ENCODE data around the gene PCDHA12. TPM values are rescaled to one million over a fixed set of nuclear protein-coding genes. Genes with fewer than 3 reads are reported as not detected.

Gene PCDHA12
- polyA plus RNA-seq, 3 donors: 0.03 to 0.21 TPM; not detected in 1

DNA sequence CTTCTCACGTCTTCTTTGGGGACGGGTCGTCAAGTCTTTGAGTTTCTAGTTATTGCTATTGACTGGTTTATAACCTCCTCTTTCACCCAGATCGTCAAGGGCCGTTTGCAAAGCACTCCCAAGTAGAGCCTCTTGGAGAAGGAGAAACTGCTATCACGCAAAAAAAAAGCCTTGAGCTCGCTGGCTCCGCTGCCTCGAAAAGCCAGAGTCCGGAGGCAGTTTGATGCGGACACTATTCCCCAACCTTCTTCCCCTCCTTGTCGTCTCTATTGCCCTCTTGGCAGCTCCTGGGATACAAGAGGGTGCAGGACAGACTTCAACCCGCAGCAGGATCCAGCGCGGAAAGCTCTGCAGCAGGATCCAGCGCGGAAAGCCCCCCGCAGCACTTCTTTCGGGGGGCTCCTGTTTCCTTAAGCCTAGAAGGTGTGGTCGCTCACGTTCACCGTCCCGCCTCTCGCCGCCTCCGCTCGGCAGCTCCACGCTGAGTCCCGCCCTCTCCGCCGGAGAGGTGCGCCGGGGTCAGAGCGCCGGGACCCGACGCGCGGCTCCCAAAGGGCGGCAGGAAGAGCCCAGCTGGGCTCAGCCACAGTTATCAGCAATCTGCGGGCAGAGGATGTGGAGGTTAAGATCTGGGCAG lies 50.8 kb downstream of the PCDHA12 start, which contains the start of gene PCDHAC1:
TSS of gene PCDHAC1 (plus strand) at position 494 of the 637 bp plus-strand sequence. CDS start 594 bp downstream, outside the sequence.
- no peak within 1 kb of the TSS for H3K27ac ChIP-seq (ENCODE audit: low read depth, low read length)
- WGBS, 3 donors: 2 to 5% (median 3%) methylated on average over 41 of the region's 41 CpGs

DNA sequence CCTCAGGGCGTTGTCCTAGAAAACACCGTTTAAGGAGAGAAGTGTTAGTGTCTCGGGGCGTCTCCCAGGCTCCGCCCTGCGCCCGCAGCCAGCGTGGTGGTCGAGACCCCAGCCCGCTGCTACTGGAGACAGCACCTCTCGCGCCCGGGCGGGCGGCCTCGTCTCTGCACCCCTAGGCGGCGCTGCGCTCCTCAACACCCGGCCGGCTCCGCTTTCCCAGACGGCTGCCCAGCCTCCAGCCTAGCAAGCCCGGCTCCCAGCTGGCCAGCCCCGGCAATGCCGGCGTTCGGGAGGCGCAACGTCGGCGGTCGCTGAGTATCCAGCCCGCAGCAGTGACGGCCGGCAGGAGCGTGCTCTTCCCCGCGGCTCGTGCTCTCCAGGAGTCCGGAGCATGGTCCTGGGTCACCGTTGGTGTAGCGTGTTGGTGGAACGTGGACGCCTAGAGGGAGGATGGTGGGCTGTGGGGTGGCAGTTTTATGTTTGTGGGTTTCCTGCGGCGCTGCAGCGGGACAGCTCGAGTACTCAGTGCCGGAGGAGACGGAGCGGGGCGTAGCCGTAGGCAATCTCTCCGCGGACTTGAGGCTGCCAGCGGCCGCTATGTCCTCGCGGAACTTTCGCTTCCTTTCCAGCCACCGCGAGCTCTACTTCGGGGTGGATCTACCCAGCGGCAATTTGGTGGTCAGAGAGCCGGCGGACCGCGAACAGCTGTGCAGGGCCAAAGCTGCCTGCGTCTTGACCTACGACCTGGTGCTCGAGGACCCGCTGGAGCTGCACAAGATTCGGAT lies 51.5 kb downstream of the PCDHA12 start:
- no peak overlapping the region for H3K27ac ChIP-seq (ENCODE audit: low read depth, low read length)
- 1 to 4% (median 2%) methylated on average over 73 to 74 of the region's 74 CpGs for WGBS, 3 donors

DNA sequence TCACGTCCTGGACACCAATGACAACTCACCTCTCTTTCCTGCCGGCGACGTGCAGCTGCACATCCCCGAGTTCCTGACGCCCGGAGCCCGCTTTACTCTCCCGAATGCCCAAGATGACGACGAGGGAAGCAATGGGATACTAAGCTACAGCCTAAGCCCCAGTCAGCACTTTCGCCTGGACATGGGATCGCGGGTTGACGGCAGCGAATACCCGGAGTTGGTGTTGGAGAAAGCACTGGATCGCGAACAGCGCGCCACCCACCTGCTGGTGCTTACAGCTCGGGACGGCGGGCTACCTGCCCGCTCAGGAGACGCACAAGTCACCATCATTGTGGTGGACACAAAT lies 52.1 kb downstream of the PCDHA12 start:
- 6 to 10% (median 9%) methylated on average over 26 of the region's 26 CpGs for WGBS, 3 donors
- H3K27ac ChIP-seq (ENCODE audit: low read depth, low read length): no peak overlapping the region

Other genes starting within 250 kb of the PCDHA12 start
- 100 to 1,000 TPM in 1 of 3 donors, 10 to 100 TPM in 2; 14.1 to 162 (median 73.4) TPM for gene CD14, start 242.1 kb upstream of the PCDHA12 start, polyA plus RNA-seq
- 10 to 100 TPM; 12.6 to 18.7 (median 17.5) TPM for gene TMCO6, start 235.9 kb upstream of the PCDHA12 start, polyA plus RNA-seq
- 100 to 1,000 TPM in 2 of 3 donors, 10 to 100 TPM in 1; 89.9 to 200 (median 187) TPM for gene NDUFA2, start 227.7 kb upstream of the PCDHA12 start, polyA plus RNA-seq
- 10 to 100 TPM; 39.8 to 70.2 (median 65.8) TPM for gene IK, start 227.5 kb upstream of the PCDHA12 start, polyA plus RNA-seq
- gene WDR55, start 210.4 kb upstream of the PCDHA12 start, polyA plus RNA-seq: 10 to 100 TPM; 12.1 to 16.9 (median 15.7) TPM
- gene DND1, start 201.7 kb upstream of the PCDHA12 start, polyA plus RNA-seq: 1 to 10 TPM in 1 of 3 donors, under 1 TPM in 2; 0.68 to 1.4 (median 0.79) TPM
- 10 to 100 TPM; 34.8 to 46.7 (median 44.6) TPM for gene HARS1, start 183.9 kb upstream of the PCDHA12 start, polyA plus RNA-seq
- 10 to 100 TPM; 12.0 to 14.5 (median 12.1) TPM for gene HARS2, start 183.9 kb upstream of the PCDHA12 start, polyA plus RNA-seq
- gene ZMAT2, start 174.9 kb upstream of the PCDHA12 start, polyA plus RNA-seq: 10 to 100 TPM; 26.8 to 91.7 (median 67.9) TPM
- gene PCDHA1, start 89.2 kb upstream of the PCDHA12 start, polyA plus RNA-seq: under 1 TPM in 2 of 3 donors, not detected in 1; 0.03 to 0.11 TPM
- gene PCDHA2, start 80.5 kb upstream of the PCDHA12 start, polyA plus RNA-seq: under 1 TPM in 2 of 3 donors, not detected in 1; 0.03 to 0.09 TPM
- gene PCDHA3, start 74.3 kb upstream of the PCDHA12 start, polyA plus RNA-seq: under 1 TPM; 0.11 to 0.52 (median 0.12) TPM
- gene PCDHA4, start 68.2 kb upstream of the PCDHA12 start, polyA plus RNA-seq: 1 to 10 TPM in 1 of 3 donors, under 1 TPM in 2; under 0.01 to 1.7 (median 0.04) TPM
- under 1 TPM; 0.06 to 0.13 (median 0.11) TPM for gene PCDHA5, start 53.7 kb upstream of the PCDHA12 start, polyA plus RNA-seq
- gene PCDHA6, start 47.3 kb upstream of the PCDHA12 start, polyA plus RNA-seq: under 1 TPM in 2 of 3 donors, not detected in 1; 0.10 to 0.49 TPM
- under 1 TPM; 0.10 to 0.22 (median 0.14) TPM for gene PCDHA7, start 41.0 kb upstream of the PCDHA12 start, polyA plus RNA-seq
- under 1 TPM in 2 of 3 donors, not detected in 1; 0.01 to 0.07 TPM for gene PCDHA8, start 34.1 kb upstream of the PCDHA12 start, polyA plus RNA-seq
- gene PCDHA9, start 26.9 kb upstream of the PCDHA12 start, polyA plus RNA-seq: under 1 TPM in 1 of 3 donors, not detected in 2; 0.02 TPM
- gene PCDHA10, start 19.4 kb upstream of the PCDHA12 start, polyA plus RNA-seq: under 1 TPM in 2 of 3 donors, not detected in 1; 0.11 to 0.17 TPM
- gene PCDHA11, start 6.4 kb upstream of the PCDHA12 start, polyA plus RNA-seq: under 1 TPM in 2 of 3 donors, not detected in 1; 0.03 to 0.15 TPM
- under 1 TPM; 0.11 to 0.25 (median 0.16) TPM for gene PCDHA13, start 6.8 kb downstream of the PCDHA12 start, polyA plus RNA-seq
- under 1 TPM in 2 of 3 donors, not detected in 1; 0.03 to 0.28 TPM for gene PCDHAC1, start 51.0 kb downstream of the PCDHA12 start, polyA plus RNA-seq
- under 1 TPM; 0.11 to 0.28 (median 0.25) TPM for gene PCDHAC2, start 91.2 kb downstream of the PCDHA12 start, polyA plus RNA-seq
- gene PCDHB1, start 176.1 kb downstream of the PCDHA12 start, polyA plus RNA-seq: under 1 TPM in 1 of 3 donors, not detected in 2; 0.05 TPM
- 1 to 10 TPM in 1 of 3 donors, under 1 TPM in 2; 0.74 to 3.2 (median 0.79) TPM for gene PCDHB2, start 219.3 kb downstream of the PCDHA12 start, polyA plus RNA-seq
- 1 to 10 TPM in 1 of 3 donors, under 1 TPM in 2; 0.48 to 1.4 (median 0.90) TPM for gene PCDHB3, start 225.2 kb downstream of the PCDHA12 start, polyA plus RNA-seq
- gene PCDHB4, start 246.5 kb downstream of the PCDHA12 start, polyA plus RNA-seq: 1 to 10 TPM in 2 of 3 donors, under 1 TPM in 1; 0.90 to 2.9 (median 1.9) TPM